ENCODE measurements around the gene TECPR2.

Gene TECPR2

GRCh38 chr14:102479107-102479506 is 116.4 kb downstream of the TECPR2 start:
- no peak for DNase-seq

GRCh38 chr14:102479777-102480176 is 117.0 kb downstream of the TECPR2 start:
- no peak for DNase-seq

GRCh38 chr14:102481371-102481770 is 118.6 kb downstream of the TECPR2 start:
- DNase-seq, result no peak

- no peak for DNase-seq
These were observed 119.1 kb downstream of the TECPR2 start for GRCh38 chr14:102481791-102482238.

GRCh38 chr14:102484316-102484715 is 121.6 kb downstream of the TECPR2 start:
- no peak for DNase-seq

- DNase-seq, result no peak
These were observed 123.2 kb downstream of the TECPR2 start for GRCh38 chr14:102485693-102486512.

GRCh38 chr14:102486513-102487203 is 123.9 kb downstream of the TECPR2 start:
- no peak for DNase-seq

GRCh38 chr14:102487204-102487577 is 124.5 kb downstream of the TECPR2 start:
- DNase-seq, result no peak

GRCh38 chr14:102490456-102490855 is 127.7 kb downstream of the TECPR2 start:
- DNase-seq, result no peak

GRCh38 chr14:102491366-102491765 is 128.6 kb downstream of the TECPR2 start:
- DNase-seq, result no peak

GRCh38 chr14:102491786-102492530 is 129.2 kb downstream of the TECPR2 start:
- no peak for DNase-seq

- DNase-seq, result no peak
These were observed 129.8 kb downstream of the TECPR2 start for GRCh38 chr14:102492531-102492910.

- no peak for DNase-seq
These were observed 130.4 kb downstream of the TECPR2 start for GRCh38 chr14:102493096-102493495.

GRCh38 chr14:102493585-102493984 is 130.8 kb downstream of the TECPR2 start:
- DNase-seq, result no peak

GRCh38 chr14:102495491-102496330 is 133.0 kb downstream of the TECPR2 start:
- DNase-seq, result no peak

GRCh38 chr14:102496331-102496691 is 133.6 kb downstream of the TECPR2 start:
- no peak for DNase-seq

- peak; percentile 77 for DNase-seq
These were observed 134.4 kb downstream of the TECPR2 start for GRCh38 chr14:102496958-102497744.

GRCh38 chr14:102497998-102498677 is 135.4 kb downstream of the TECPR2 start:
- peak; percentile 43 for DNase-seq

- DNase-seq, result no peak
These were observed 136.0 kb downstream of the TECPR2 start for GRCh38 chr14:102498678-102499265.

- DNase-seq, result no peak
These were observed 136.8 kb downstream of the TECPR2 start for GRCh38 chr14:102499401-102500157.
